NCI-H2227 (cell line): ENCODE measurements around the gene PHYHIPL.
"Not testable (repeated sequence)": the region's sequence is repeated elsewhere in the genome, so short reads cannot be mapped to it uniquely, and the experiment has no call there.

ENCODE experiments used
- DNase-seq: peaks from one replicate; lab custom pipeline; 2025; ENCODE audit not compliant: unreplicated experiment; lab: John Stamatoyannopoulos, UW

Gene PHYHIPL

DNA sequence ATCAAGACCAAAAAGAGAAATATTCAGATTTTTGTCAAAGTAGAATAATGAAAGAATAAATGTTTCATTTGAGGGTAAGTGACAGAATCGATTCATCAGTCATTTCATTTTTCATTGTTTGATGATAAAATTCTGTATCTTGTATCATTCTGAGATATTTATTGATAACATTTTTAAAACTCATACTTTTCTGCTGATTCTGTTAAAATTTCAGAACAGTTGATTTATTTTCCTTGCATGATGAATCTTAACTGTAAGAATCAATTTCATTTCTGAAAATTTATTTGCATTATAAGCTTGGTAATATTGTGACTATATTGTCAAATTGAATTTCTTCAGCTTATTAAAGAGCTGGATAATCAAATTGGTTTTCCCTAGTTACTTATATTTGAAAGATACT, 13.9 kb downstream of the PHYHIPL start:
- no peak for DNase-seq

DNA sequence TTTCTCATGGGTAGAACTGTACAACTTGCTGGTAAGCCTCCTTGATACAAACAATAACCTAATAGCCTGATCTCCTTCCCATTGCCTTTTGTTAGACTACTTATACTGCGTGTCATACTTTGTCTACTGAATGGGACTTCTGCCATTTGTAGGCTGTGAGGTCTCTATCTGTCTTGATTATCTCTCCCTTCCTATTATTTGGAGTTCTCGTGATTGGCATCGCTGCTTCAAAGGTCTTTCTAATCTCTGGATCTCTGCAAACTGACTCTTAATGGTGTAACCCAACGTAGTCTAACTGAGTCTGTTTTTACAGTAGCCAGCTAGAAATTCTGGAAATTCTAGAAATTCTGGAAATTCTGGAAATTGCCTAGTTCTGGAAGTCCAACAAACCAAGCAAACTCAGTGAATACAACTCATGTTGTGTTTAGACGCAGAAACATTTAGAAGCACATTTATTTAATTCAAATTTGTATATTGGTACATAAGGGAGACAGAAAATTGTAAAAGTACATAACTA, 29.8 kb downstream of the PHYHIPL start:
- DNase-seq: no peak

DNA sequence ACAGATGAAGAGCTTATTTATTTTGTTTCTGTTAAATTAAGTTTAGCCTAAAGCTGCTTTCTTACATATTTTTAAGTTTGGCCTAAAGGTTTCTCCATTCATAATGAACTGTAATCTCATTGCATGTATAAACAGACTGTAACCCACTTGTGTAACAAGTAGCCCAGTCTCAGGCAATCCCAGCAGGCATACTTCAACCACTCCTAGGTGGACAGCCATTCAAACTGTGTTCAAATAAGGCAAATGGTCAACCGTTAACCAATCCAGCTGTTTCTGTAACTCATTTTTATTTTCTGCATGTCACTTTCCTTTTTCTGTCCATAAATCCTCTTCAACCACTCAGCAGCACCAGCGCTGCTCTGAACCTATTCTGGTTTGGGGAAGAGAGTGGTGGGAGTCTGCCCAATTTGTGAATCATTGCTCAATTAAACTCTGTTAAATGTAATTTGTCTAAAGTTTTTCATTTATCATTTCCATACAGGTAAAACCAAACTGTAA, 35.9 kb downstream of the PHYHIPL start:
- no peak for DNase-seq

DNA sequence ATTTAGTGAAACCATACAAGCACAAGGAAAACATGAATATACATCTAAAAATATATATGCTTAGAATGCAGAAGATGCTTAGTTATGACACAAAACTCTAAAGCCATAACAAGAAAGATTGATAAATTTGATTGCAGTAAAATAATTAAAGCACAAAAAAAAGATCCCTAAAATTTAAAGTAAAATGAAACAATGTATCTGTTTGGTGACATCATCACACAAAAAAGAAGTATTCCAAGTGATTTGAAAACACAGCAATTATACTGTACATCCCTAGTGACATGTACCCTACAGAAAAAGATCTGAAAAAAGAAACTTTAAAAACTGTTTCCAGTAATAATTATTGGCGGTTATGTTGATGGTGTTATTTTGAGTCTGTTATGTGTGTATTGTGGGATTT, 37.7 kb downstream of the PHYHIPL start:
- no peak for DNase-seq

DNA sequence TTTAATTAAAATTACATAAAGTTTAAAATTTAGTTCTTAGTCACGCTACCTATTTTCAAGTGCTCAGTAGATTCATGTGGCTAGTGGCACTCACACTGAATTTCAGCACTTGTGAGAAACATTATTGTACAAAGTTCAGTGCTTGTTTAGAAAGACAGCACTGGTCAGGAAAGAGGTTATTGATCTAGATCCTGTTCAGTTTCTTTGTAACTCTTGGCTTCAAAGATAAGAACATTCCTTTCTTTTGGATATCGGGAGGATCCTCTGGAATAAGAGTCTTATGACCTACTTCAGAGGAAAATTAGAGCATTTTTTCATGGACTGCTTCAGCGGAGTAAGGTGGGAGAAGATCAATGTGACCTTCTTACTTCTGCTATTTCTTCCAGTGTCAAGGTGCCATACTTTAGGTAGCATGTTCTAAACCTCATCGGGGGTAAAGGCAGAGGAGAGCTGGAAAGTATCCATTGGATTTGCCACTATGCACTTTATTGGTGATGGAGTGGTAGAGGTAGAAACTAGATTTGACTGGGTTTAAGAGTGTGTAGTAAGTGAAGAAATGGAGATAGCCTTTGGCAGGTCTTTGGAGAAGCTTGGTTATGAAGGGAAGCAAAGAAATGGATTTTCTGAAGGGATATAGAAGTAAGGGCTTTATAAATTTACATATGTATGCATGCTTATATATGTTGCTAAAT, 39.9 kb downstream of the PHYHIPL start:
- no peak for DNase-seq

DNA sequence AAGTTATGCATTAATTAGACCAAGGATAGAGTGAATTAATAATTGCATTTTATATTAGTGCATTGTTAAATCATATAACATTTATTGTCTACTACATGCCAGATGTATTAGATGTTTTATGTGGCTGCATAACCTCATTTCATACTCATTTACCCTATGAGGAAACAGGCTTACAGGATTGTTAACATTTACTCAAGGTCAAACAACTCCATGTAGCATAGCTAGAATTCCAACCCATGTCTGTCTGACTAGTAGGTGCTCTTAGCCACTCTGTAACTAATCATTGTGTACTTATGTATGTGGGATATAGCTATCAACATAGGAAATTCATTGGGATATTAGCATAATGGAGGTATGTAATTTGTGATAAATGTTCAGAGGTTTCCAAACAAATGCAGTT, 46.3 kb downstream of the PHYHIPL start:
- no peak for DNase-seq

DNA sequence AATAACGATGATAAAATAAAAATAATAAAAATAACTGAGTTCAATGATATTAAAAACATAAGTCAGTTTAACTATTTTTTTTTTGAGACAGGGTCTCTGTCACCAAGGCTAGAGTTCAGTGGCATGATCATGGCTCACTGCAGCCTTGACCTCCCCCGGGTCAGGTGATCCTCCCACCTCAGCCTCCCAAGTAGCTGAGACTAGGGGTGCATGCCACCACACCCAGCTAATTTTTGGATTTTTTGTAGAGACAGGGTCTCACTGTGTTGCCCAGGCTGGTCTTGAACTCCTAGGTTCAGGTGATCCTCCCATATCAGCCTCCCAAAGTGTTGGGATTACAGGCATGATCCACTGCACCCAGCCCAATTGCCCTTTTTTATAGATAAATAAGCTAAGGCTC, 47.2 kb downstream of the PHYHIPL start:
- DNase-seq: not testable (repeated sequence)

DNA sequence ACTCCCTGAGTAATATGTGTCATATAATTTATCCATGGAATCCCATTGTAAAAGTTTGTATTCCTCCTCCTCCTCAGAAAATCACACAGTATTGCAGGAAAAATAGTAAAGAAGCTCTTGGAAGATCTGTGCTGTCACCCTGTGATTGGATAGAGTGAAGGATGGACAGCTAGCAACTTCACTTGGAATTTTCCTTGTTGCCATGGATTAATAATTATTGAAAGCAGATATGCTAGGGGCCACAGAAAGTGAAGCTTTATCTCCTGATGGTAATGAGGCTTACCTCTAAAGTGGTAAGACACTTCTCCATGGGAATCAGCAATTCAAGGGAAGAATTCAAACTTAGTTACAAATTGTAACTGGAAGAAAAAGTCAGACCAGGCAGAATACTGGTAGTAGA, 48.8 kb downstream of the PHYHIPL start:
- DNase-seq: no peak

DNA sequence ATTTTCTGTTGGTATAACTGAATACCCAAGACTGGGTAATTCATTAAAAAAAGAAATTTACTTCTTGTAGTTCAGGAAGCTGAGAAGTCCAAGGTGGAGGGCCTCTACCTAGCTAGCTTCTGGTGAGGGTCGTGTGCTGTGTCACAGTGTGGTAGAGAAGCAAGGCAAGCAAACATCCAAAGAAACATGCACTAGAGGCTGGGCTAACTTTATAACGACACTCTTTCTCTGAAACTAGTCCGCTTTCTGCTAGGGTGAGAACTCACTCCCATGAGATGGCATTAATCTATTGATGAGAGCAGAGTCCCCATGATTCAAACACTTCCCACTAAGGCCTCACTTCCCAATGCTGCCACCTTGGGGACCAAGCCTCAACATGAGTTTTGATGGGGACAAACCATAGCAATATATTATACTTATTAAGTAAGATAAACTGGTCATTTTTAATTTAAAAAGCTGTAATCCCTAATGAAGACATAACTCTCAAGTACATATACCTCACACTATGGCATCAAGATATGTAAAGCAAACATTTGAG, 50.8 kb downstream of the PHYHIPL start:
- no peak for DNase-seq

DNA sequence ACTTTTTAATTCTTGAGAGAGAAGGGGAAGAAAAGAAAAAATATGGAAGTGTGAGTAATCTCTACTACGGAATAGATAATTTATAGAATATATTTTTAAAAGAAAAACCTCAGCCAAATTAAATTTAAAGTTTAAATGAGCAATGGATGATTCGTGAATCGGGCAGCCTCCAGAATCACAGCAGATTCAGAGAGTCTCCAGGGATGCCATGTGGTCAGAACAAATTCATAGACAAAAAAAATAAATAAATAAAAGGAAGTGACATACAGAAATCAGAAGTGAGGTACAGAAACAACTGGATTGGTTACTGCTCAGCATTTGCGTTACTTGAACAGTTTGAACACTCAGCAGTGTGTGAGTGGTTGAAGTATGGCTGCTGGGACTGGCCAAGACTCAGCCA, 53.0 kb downstream of the PHYHIPL start:
- DNase-seq: no peak

DNA sequence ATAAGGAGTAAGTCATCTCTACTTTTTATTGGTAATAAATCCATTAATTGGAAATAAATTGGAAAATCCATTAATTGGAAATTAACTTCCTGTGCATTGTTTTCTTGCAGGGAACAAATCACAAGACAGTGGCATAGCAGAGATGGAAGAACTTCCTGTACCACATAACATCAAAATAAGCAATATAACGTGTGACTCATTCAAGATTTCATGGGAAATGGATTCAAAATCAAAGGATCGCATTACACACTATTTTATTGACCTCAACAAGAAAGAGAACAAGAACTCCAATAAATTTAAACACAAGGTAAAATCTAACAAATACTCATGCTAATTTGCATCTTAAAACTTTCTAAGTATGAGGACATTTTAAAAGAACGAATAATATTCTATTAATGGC, 57.8 kb downstream of the PHYHIPL start:
- DNase-seq: no peak

DNA sequence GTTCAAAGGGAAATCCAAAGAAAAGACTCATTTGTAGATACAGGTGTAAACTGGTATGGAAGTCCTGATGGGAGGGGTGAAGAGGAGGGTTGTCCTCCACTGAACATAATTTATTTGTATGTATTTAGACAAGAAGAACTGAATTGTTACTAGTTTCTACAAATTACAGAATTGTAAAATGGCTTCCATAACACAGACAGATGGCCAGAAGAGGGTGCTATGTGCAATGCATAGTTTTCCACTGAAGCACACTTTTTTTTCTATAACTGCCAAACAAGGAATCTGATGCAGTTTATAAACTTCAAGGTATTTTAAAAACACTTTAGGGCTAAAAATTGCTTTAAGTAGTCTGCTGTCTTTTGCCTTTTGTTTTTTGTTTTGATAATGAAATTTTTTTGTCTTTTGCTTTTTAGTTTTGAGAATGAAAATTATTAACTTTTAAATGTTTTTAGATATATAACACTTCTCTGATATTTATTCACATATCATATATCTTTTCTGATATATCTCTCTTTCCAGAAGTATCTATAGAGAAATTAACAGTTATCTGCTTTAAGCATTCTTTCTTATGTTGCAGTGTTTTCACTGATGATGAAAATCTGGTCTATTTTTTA, 58.5 kb downstream of the PHYHIPL start:
- peak; percentile 34 for DNase-seq

DNA sequence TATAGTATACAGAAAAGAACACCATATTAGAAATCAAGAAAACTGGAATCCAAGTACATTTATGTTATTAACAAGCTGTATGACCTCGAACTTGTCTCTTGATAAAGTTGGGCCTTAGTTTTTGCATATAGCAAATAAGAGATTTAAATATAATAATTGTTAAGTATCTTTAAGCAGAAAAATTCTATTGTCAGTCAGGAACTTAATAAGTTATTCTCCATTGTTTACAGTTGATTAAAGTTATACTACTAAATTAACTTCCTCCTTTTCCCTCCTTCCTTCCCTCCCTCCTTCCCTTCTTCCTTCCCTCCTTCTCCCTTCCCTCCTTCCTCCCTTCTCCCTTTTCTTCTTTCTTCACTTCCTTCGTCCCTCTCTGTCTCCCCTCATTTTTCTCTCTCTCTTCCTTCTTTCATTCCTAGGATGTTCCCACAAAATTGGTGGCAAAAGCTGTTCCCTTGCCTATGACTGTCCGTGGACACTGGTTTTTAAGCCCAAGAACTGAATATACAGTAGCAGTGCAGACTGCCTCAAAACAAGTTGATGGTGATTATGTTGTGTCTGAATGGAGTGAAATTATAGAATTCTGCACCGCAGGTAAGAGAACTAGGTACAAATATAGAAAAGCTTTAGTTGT, 59.7 kb downstream of the PHYHIPL start:
- no peak for DNase-seq

DNA sequence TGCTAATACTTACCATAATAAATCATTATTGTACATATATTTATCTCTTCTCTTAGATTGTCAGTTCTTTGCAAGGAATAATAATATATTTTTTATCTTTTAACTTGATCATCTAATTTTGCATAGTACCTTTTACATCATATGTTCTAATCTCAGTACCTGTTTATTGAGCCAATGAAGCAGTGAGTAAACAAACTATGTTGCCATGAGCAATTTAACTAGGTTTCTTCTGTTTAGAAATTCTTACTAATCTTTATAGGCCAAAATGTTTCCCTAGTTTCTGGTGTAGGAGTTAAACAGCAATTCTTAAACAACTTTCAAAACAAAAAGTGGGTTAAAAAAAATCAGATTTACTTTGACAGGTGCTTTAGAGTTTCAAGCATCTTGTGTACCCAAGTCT, 61.3 kb downstream of the PHYHIPL start:
- no peak for DNase-seq

DNA sequence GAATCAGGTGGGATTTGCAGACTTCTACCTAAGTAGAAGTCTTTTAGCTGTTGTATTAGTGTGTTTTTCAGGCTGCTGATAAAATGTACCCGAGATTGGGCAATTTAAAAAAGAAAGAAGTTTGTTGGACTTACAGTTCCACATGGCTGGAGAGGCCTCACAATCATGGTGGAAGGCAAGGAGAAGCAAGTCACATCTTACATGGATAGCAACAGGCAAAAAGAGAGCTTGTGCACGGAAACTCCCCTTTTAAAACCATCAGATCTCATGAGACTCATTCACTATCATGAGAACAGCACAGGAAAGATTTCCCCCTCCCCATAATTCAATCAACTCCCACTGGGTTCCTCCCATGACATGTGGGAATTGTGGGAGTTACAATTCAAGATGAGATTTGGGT, 62.7 kb downstream of the PHYHIPL start:
- not testable (repeated sequence) for DNase-seq

DNA sequence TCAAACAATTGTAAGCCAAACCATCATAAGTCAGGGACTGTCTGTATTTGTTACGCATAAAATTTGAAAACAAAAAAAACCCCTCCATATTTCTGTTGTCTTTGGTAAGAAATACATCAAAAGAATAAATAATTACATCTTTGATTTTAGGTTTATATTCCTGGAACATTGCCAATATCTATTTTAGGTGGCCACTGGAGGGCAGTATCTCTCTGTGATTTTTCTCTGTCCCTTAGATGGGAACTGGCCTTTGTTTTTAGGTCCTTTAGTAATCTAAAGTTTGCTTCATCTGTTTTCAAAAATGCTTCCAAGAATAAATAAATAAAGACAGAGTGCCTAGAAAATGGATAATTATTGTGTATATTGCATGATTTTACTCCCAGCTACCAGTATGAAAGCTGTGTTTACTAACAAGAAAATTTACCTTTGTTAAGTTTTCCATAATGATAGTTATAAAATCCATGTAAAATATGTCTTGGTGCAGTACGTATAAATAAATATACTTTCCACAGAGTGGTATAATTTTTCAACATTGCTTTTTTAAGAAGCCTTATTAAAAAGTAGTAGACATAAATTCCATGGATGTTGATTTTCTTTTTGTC, 64.2 kb downstream of the PHYHIPL start:
- DNase-seq: peak; percentile 43

DNA sequence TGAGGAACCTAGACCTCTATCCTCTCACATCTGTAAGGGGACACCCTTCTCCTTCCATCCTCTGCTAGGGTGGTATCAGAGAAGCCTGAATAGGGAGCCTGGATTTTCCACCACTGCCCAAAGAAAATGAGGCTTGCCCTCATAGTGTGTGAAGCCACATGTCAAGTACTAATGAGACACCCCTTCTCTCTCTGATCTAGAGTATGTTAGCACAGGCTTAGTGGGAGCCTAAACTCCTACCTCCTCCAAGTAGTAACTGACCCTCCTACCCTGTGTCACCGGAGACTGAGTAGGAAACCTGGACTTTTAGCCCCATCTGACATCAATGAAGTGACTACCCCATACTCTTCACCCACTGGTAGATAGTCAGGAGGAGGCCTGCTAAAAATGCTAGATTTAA, 65.6 kb downstream of the PHYHIPL start:
- no peak for DNase-seq

DNA sequence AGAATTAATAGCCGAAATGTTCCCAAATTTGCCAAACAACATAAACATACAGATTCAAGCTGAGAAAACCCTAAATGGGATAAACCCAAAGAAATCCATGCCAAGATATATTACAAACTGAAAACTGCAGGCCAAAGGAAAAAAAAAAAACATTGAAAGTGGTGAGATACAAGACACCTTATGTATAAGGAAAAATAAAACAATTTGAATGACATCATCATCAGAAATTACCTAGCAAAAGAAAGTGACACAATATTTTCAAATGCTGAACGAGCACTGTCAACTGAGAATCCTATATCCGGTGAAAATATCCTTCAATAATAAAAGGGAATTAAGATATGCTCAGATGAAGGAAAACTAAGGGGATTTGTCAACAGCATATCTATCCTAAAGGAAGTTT, 66.5 kb downstream of the PHYHIPL start:
- DNase-seq: no peak

DNA sequence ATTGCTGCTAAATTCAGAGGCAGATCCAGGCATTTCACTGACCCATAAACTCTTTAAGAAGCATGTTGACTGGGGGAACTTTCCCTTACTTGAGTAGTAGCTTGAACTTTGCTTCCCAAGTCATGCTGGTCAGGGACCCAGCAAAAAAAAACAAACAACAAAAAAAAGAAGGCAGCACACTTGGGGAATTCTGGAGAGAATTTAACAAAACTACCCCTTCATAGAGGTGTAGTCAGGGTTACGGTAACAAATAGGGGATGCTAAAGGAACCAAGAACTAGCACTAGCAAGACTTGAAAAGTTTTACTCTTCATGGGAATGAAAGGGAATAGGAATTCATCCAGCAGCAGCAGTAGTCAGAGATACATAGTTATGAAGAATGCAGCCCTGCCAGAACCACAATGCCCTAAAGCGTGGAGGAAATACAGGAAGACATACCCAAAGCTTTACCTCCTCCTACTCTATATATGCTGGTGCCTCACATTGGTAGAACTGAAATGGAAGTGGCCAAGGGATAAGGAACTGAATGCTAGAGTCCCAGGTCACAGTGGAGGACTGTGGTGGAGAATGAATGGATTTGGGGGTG, 67.3 kb downstream of the PHYHIPL start:
- no peak for DNase-seq

DNA sequence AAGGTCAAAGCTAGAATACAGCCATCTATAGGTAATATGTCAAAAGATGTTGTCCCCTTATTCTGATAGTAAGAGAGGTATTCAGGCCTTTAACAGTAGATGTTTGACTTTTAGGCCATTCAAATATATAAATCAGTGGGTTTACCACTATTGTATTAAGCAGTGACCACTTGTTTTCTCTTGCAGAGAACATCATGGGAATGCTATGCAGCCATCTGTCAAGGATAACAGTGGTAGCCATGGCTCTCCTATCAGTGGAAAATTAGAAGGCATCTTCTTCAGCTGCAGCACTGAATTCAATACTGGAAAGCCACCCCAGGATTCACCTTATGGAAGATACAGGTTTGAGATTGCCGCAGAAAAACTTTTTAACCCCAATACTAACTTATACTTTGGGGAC, 68.4 kb downstream of the PHYHIPL start:
- no peak for DNase-seq

DNA sequence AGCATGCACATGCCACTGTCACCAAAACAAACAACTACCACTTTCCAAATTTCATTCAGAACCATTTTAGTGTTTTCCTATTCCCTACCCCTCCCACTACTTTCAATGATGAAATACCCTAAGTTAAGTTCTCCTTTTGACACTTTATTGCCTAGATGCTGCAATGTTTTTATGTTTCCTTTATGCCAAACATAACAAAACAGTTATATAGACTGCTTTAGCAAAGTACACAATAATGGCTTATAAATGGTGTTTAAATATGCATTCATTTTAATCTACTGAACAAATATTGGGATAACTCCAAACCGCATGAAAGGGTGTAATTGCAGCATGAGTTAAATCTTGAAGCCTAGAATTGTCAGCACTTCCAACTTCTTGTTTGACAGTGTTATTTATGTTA, 69.2 kb downstream of the PHYHIPL start:
- no peak for DNase-seq
